GM12874 (cell line): ENCODE data around the gene EPHB6.

Experiments
- CTCF ChIP-seq: IDR thresholded peaks from 2 replicates; pipeline ENCODE4 v1.5.1; 2011; ENCODE audit warnings: low read depth, mild to moderate bottlenecking, control low read depth, low read length, moderate library complexity; ENCODE audit not compliant: insufficient read depth

Gene EPHB6

GRCh38 chr7:142809671-142810070 is 45.2 kb upstream of the EPHB6 start:
- TF ChIP-seq CTCF = no peak

- peak; percentile 44 for TF ChIP-seq CTCF
These were observed 43.6 kb upstream of the EPHB6 start for GRCh38 chr7:142811154-142811737.

- no peak for TF ChIP-seq CTCF
These were observed 42.2 kb upstream of the EPHB6 start for GRCh38 chr7:142812437-142813215.

GRCh38 chr7:142813226-142813625 is 41.6 kb upstream of the EPHB6 start:
- TF ChIP-seq CTCF = no peak

GRCh38 chr7:142813699-142814098 is 41.2 kb upstream of the EPHB6 start:
- no peak for TF ChIP-seq CTCF

GRCh38 chr7:142814451-142814850 is 40.4 kb upstream of the EPHB6 start:
- TF ChIP-seq CTCF = no peak

- no peak for TF ChIP-seq CTCF
These were observed 39.7 kb upstream of the EPHB6 start for GRCh38 chr7:142815134-142815533.
